ENCODE results near the gene ATXN7. TPM values are rescaled to one million over a fixed set of nuclear protein-coding genes. Genes with fewer than 3 reads are reported as not detected.

ATXN7 gene
- total and polyA plus RNA-seq, 5 donors, result 4.8 to 18.9 (median 11.1) TPM

- H3K4me3 ChIP-seq (ENCODE audit: low read length), result no peak overlapping the region
- no peaks in the 10 kb centered on the region for H3K27me3 ChIP-seq (ENCODE audit: control insufficient read depth, insufficient read depth)
- H3K9me3 ChIP-seq (ENCODE audit: control insufficient read depth, low read length), result no peaks in the 10 kb centered on the region
- no peak for DNase-seq
- H3K4me1 ChIP-seq (ENCODE audit: control insufficient read depth, insufficient read depth, low read length), result peaks cover 4% of the 10 kb centered on the region
- intact Hi-C loops (cut with DNase I), result no loop called here
- no peak overlapping the region for H3K27ac ChIP-seq (ENCODE audit: low read length)
- ATAC-seq, result no peak
These were observed 78.9 kb downstream of the ATXN7 start for GRCh38 chr3:63942528-63942927.

- Histone ChIP-seq H3K4me3 (ENCODE audit: low read length) (no peak overlapping the region), H3K9me3 (ENCODE audit: control insufficient read depth, low read length) (no peaks in the 10 kb centered on the region), H3K4me1 (ENCODE audit: control insufficient read depth, insufficient read depth, low read length) (peaks cover 9% of the 10 kb centered on the region), H3K27me3 (ENCODE audit: control insufficient read depth, insufficient read depth) (no peaks in the 10 kb centered on the region), H3K27ac (ENCODE audit: low read length) (no peak overlapping the region)
- no peak for ATAC-seq
- DNase-seq, result no peak
- intact Hi-C loops (cut with DNase I), result no loop called here
These were observed 80.0 kb downstream of the ATXN7 start for GRCh38 chr3:63943678-63944077.

GRCh38 chr3:63945558-63946096, 82.0 kb downstream of the ATXN7 start:
- Histone ChIP-seq H3K4me1 (ENCODE audit: control insufficient read depth, insufficient read depth, low read length) (peaks cover 9% of the 10 kb centered on the region), H3K27me3 (ENCODE audit: control insufficient read depth, insufficient read depth) (no peaks in the 10 kb centered on the region), H3K27ac (ENCODE audit: low read length) (no peak overlapping the region), H3K9me3 (ENCODE audit: control insufficient read depth, low read length) (no peaks in the 10 kb centered on the region), H3K4me3 (ENCODE audit: low read length) (no peak overlapping the region)
- intact Hi-C loops (cut with DNase I), result no loop called here
- peak in 1 of 2 donors; percentile 35 for ATAC-seq
- no peak for DNase-seq
- WGBS, result 61% methylated on average over 3 of the region's 3 CpGs

GRCh38 chr3:63946753-63947152, 83.1 kb downstream of the ATXN7 start:
- peaks cover 9% of the 10 kb centered on the region for H3K4me1 ChIP-seq (ENCODE audit: control insufficient read depth, insufficient read depth, low read length)
- H3K9me3 ChIP-seq (ENCODE audit: control insufficient read depth, low read length), result no peaks in the 10 kb centered on the region
- no peak overlapping the region for H3K27ac ChIP-seq (ENCODE audit: low read length)
- no peak for ATAC-seq
- intact Hi-C loops (cut with DNase I), result no loop called here
- 99% methylated on average over 2 of the region's 2 CpGs for WGBS
- H3K4me3 ChIP-seq (ENCODE audit: low read length), result no peak overlapping the region
- DNase-seq, result no peak
- no peaks in the 10 kb centered on the region for H3K27me3 ChIP-seq (ENCODE audit: control insufficient read depth, insufficient read depth)

GRCh38 chr3:63947594-63947993, 83.9 kb downstream of the ATXN7 start:
- peaks cover 9% of the 10 kb centered on the region for H3K4me1 ChIP-seq (ENCODE audit: control insufficient read depth, insufficient read depth, low read length)
- H3K4me3 ChIP-seq (ENCODE audit: low read length), result no peak overlapping the region
- no peaks in the 10 kb centered on the region for H3K9me3 ChIP-seq (ENCODE audit: control insufficient read depth, low read length)
- no peaks in the 10 kb centered on the region for H3K27me3 ChIP-seq (ENCODE audit: control insufficient read depth, insufficient read depth)
- intact Hi-C loops (cut with DNase I), result no loop called here
- 62% methylated on average over 2 of the region's 2 CpGs for WGBS
- H3K27ac ChIP-seq (ENCODE audit: low read length), result peak overlapping the region; percentile 29
- DNase-seq (no peak), ATAC-seq (peak; percentile 32 to 65)

GRCh38 chr3:63949005-63949404, 85.3 kb downstream of the ATXN7 start:
- Histone ChIP-seq H3K27ac (ENCODE audit: low read length) (no peak overlapping the region), H3K4me3 (ENCODE audit: low read length) (no peak overlapping the region), H3K4me1 (ENCODE audit: control insufficient read depth, insufficient read depth, low read length) (peaks cover 7% of the 10 kb centered on the region), H3K27me3 (ENCODE audit: control insufficient read depth, insufficient read depth) (no peaks in the 10 kb centered on the region), H3K9me3 (ENCODE audit: control insufficient read depth, low read length) (no peaks in the 10 kb centered on the region)
- DNase-seq (no peak), ATAC-seq (no peak)
- intact Hi-C loops (cut with DNase I), result no loop called here
- 74% methylated on average over 2 of the region's 2 CpGs for WGBS

GRCh38 chr3:63950698-63951097, 87.0 kb downstream of the ATXN7 start:
- 78% methylated on average over 1 of the region's 1 CpG for WGBS
- H3K27me3 ChIP-seq (ENCODE audit: control insufficient read depth, insufficient read depth), result no peaks in the 10 kb centered on the region
- H3K27ac ChIP-seq (ENCODE audit: low read length), result no peak overlapping the region
- ATAC-seq, result no peak
- no peak for DNase-seq
- H3K9me3 ChIP-seq (ENCODE audit: control insufficient read depth, low read length), result no peaks in the 10 kb centered on the region
- intact Hi-C loops (cut with DNase I), result no loop called here
- no peak overlapping the region for H3K4me3 ChIP-seq (ENCODE audit: low read length)
- H3K4me1 ChIP-seq (ENCODE audit: control insufficient read depth, insufficient read depth, low read length), result peaks cover 8% of the 10 kb centered on the region

GRCh38 chr3:63951492-63952247, 88.0 kb downstream of the ATXN7 start:
- no peaks in the 10 kb centered on the region for H3K27me3 ChIP-seq (ENCODE audit: control insufficient read depth, insufficient read depth)
- intact Hi-C loops (cut with DNase I), result no loop called here
- no peaks in the 10 kb centered on the region for H3K9me3 ChIP-seq (ENCODE audit: control insufficient read depth, low read length)
- no peak overlapping the region for H3K27ac ChIP-seq (ENCODE audit: low read length)
- no peak overlapping the region for H3K4me3 ChIP-seq (ENCODE audit: low read length)
- H3K4me1 ChIP-seq (ENCODE audit: control insufficient read depth, insufficient read depth, low read length), result peaks cover 9% of the 10 kb centered on the region
- DNase-seq (no peak), ATAC-seq (no peak)
- WGBS, result 59% methylated on average over 1 of the region's 1 CpG

GRCh38 chr3:63952248-63952594, 88.6 kb downstream of the ATXN7 start:
- WGBS, result 79% methylated on average over 2 of the region's 2 CpGs
- no peak overlapping the region for H3K27ac ChIP-seq (ENCODE audit: low read length)
- H3K9me3 ChIP-seq (ENCODE audit: control insufficient read depth, low read length), result no peaks in the 10 kb centered on the region
- H3K4me1 ChIP-seq (ENCODE audit: control insufficient read depth, insufficient read depth, low read length), result peaks cover 9% of the 10 kb centered on the region
- DNase-seq (no peak), ATAC-seq (no peak)
- no peak overlapping the region for H3K4me3 ChIP-seq (ENCODE audit: low read length)
- H3K27me3 ChIP-seq (ENCODE audit: control insufficient read depth, insufficient read depth), result no peaks in the 10 kb centered on the region
- intact Hi-C loops (cut with DNase I), result no loop called here

GRCh38 chr3:63954182-63954581, 90.5 kb downstream of the ATXN7 start:
- Histone ChIP-seq H3K4me3 (ENCODE audit: low read length) (no peak overlapping the region), H3K27ac (ENCODE audit: low read length) (no peak overlapping the region), H3K27me3 (ENCODE audit: control insufficient read depth, insufficient read depth) (no peaks in the 10 kb centered on the region), H3K9me3 (ENCODE audit: control insufficient read depth, low read length) (no peaks in the 10 kb centered on the region), H3K4me1 (ENCODE audit: control insufficient read depth, insufficient read depth, low read length) (peaks cover 4% of the 10 kb centered on the region)
- intact Hi-C loops (cut with DNase I), result no loop called here
- DNase-seq, result peak in 1 of 3 donors; percentile 24
- no peak for ATAC-seq
- WGBS, result 89% methylated on average over 5 of the region's 5 CpGs

GRCh38 chr3:63955036-63955650, 91.5 kb downstream of the ATXN7 start:
- no peaks in the 10 kb centered on the region for H3K27me3 ChIP-seq (ENCODE audit: control insufficient read depth, insufficient read depth)
- H3K27ac ChIP-seq (ENCODE audit: low read length), result no peak overlapping the region
- H3K4me1 ChIP-seq (ENCODE audit: control insufficient read depth, insufficient read depth, low read length), result peaks cover 6% of the 10 kb centered on the region
- no peaks in the 10 kb centered on the region for H3K9me3 ChIP-seq (ENCODE audit: control insufficient read depth, low read length)
- ATAC-seq (no peak), DNase-seq (no peak)
- no peak overlapping the region for H3K4me3 ChIP-seq (ENCODE audit: low read length)
- intact Hi-C loops (cut with DNase I), result no loop called here
- WGBS, result 76% methylated on average over 3 of the region's 3 CpGs

All from right cardiac atrium (tissue), 5 donors.